ENCODE data around the gene CFHR3.
"Not testable (repeated sequence)": the region's sequence is repeated elsewhere in the genome, so short reads cannot be mapped to it uniquely, and the experiment has no call there.

CFHR3 gene

GRCh38 chr1:196774603-196775002 is at the start of gene CFHR3:
Gene CFHR3, plus strand, starts transcription at chr1:196774840. Its CDS starts 47 bp downstream, at chr1:196774887.
- DNase-seq, result no peak

- no peak for DNase-seq
Measured at GRCh38 chr1:196732526-196732925, 42.1 kb upstream of the CFHR3 start.

GRCh38 chr1:196733091-196733970 is 41.3 kb upstream of the CFHR3 start:
- DNase-seq, result no peak

- no peak for DNase-seq
Measured at GRCh38 chr1:196734006-196734405, 40.6 kb upstream of the CFHR3 start.

GRCh38 chr1:196734460-196734859 is 40.2 kb upstream of the CFHR3 start:
- DNase-seq, result no peak

GRCh38 chr1:196738730-196739129 is 35.9 kb upstream of the CFHR3 start:
- DNase-seq, result no peak

- DNase-seq, result not testable (repeated sequence)
Measured at GRCh38 chr1:196743244-196743643, 31.4 kb upstream of the CFHR3 start.

- not testable (repeated sequence) for DNase-seq
Measured at GRCh38 chr1:196765019-196765740, 9.5 kb upstream of the CFHR3 start.

- DNase-seq, result not testable (repeated sequence)
Measured at GRCh38 chr1:196769823-196770222, 4.8 kb upstream of the CFHR3 start.

GRCh38 chr1:196773713-196774112 is 927 bp upstream of the CFHR3 start:
- no peak for DNase-seq

- no peak for DNase-seq
Measured at GRCh38 chr1:196774175-196774574, 465 bp upstream of the CFHR3 start.

- DNase-seq, result no peak
Measured at GRCh38 chr1:196777603-196778002, 3.0 kb downstream of the CFHR3 start.

GRCh38 chr1:196779093-196779492 is 4.5 kb downstream of the CFHR3 start:
- no peak for DNase-seq

GRCh38 chr1:196791252-196791651 is 16.6 kb downstream of the CFHR3 start:
- not testable (repeated sequence) for DNase-seq

- DNase-seq, result not testable (repeated sequence)
Measured at GRCh38 chr1:196794103-196794502, 19.5 kb downstream of the CFHR3 start.

GRCh38 chr1:196797891-196798290 is 23.3 kb downstream of the CFHR3 start:
- DNase-seq, result no peak

- not testable (repeated sequence) for DNase-seq
Measured at GRCh38 chr1:196801920-196802319, 27.3 kb downstream of the CFHR3 start.

- DNase-seq, result no peak
Measured at GRCh38 chr1:196808529-196809235, 34.0 kb downstream of the CFHR3 start.

- not testable (repeated sequence) for DNase-seq
Measured at GRCh38 chr1:196817442-196817841, 42.8 kb downstream of the CFHR3 start.

- DNase-seq, result not testable (repeated sequence)
Measured at GRCh38 chr1:196819531-196819930, 44.9 kb downstream of the CFHR3 start, which contains the start of gene CFHR1. Gene CFHR1, plus strand, starts transcription at chr1:196819731. Its CDS starts 114 bp downstream, at chr1:196819845.

GRCh38 chr1:196827860-196828259 is 53.2 kb downstream of the CFHR3 start:
- DNase-seq, result not testable (repeated sequence)
